ENCODE measurements around the gene ZDHHC23. TPM values are rescaled to one million over a fixed set of nuclear protein-coding genes. Genes with fewer than 3 reads are reported as not detected.

The ZDHHC23 gene
- total and polyA plus RNA-seq, 9 of the 15 experiments (the other 6 are each of a cell fraction or from before 2014, with no cell fraction given): 0.22 to 2.7 (median 0.55) TPM

DNA sequence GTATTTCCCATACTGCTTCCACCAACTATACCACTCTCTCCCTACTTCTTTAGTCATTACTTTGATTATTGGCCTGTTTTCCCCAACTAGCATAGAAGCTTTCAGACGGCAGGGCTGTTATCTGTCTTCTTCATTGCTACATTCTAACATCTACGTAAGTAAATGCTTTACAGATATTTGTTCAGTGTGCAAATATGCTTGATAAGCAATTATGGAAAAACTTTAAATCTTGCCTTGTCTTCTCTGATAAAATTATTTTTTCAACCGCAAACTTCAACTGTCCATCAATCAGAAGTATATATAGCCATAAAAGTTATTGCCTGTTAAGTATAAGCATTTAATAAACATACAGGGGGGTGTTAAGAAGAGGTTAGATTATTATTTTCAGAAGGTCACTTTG is 35.7 kb downstream of the ZDHHC23 start:
- TF ChIP-seq ZNF316 (IDR thresholded peaks at IDR 0.05) (peak; percentile 69), MAFF (IDR thresholded peaks at IDR 0.05; ENCODE audit: low read length) (peak; percentile 29; the same call in 1 of the 2 replicates), MAFG (tag; conservative IDR thresholded peaks at IDR 0.05) (peak; percentile 32; the same call in 1 of the 2 replicates), EGR1 (conservative IDR thresholded peaks at IDR 0.05) (no peak), ARHGAP35 (IDR thresholded peaks at IDR 0.05; ENCODE audit: partially characterized antibody) (no peak), MTF1 (CRISPR knock-in tag; IDR thresholded peaks at IDR 0.05; ENCODE audit: borderline replicate concordance) (no peak), C11orf30 (IDR thresholded peaks at IDR 0.05; ENCODE audit: low read depth) (peak; percentile 36; the same call in 1 of the 2 replicates), RUNX1 (IDR thresholded peaks at IDR 0.05; ENCODE audit: low read depth) (no peak), ZNF586 (CRISPR knock-in tag; conservative IDR thresholded peaks at IDR 0.05) (no peak)
- TF ChIP-seq, protein P1, sequence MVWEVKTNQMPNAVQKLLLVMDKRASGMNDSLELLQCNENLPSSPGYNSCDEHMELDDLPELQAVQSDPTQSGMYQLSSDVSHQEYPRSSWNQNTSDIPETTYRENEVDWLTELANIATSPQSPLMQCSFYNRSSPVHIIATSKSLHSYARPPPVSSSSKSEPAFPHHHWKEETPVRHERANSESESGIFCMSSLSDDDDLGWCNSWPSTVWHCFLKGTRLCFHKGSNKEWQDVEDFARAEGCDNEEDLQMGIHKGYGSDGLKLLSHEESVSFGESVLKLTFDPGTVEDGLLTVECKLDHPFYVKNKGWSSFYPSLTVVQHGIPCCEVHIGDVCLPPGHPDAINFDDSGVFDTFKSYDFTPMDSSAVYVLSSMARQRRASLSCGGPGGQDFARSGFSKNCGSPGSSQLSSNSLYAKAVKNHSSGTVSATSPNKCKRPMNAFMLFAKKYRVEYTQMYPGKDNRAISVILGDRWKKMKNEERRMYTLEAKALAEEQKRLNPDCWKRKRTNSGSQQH (CRISPR knock-in tag; IDR thresholded peaks at IDR 0.05): no peak
- TF ChIP-seq, protein P2, sequence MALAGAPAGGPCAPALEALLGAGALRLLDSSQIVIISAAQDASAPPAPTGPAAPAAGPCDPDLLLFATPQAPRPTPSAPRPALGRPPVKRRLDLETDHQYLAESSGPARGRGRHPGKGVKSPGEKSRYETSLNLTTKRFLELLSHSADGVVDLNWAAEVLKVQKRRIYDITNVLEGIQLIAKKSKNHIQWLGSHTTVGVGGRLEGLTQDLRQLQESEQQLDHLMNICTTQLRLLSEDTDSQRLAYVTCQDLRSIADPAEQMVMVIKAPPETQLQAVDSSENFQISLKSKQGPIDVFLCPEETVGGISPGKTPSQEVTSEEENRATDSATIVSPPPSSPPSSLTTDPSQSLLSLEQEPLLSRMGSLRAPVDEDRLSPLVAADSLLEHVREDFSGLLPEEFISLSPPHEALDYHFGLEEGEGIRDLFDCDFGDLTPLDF (CRISPR knock-in tag; IDR thresholded peaks at IDR 0.05): no peak
- TF ChIP-seq, protein P3, sequence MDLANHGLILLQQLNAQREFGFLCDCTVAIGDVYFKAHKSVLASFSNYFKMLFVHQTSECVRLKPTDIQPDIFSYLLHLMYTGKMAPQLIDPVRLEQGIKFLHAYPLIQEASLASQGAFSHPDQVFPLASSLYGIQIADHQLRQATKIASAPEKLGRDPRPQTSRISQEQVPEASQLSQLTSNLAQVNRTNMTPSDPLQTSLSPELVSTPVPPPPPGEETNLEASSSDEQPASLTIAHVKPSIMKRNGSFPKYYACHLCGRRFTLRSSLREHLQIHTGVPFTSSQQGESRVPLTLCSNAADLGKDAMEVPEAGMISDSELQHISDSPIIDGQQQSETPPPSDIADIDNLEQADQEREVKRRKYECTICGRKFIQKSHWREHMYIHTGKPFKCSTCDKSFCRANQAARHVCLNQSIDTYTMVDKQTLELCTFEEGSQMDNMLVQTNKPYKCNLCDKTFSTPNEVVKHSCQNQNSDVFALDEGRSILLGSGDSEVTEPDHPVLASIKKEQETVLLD (IDR thresholded peaks at IDR 0.05): no peak
- no peak for FAIRE-seq
- ChIA-PET CTCF (ENCODE audit: low intra/inter-chr PET ratio) (no interaction called here), POLR2A (interaction anchor here (0.7 kb wide), 1 partner anchor 469 kb away, joined by 3 read pairs; no protein-coding TSS in a partner anchor)
- Histone ChIP-seq H3K27ac (ENCODE audit: extremely low read depth, low read depth, low read length) (no peak overlapping the region), H3K4me1 (replicated peaks in 1 of 2; ENCODE audit: control insufficient read depth in 2 of 2, insufficient read depth in 2 of 2, low read length in 2 of 2) (no peaks in the 10 kb centered on the region), H3K36me3 (ENCODE audit: control insufficient read depth, insufficient read depth, low read length) (no peaks in the 10 kb centered on the region), H3K9ac (ENCODE audit: insufficient read depth in 1 of 2, low read depth in 2 of 2, low read length in 2 of 2) (no peak overlapping the region), H3K9me3 (replicated peaks; ENCODE audit: control insufficient read depth, insufficient read depth, low read depth, low read length) (no peaks in the 10 kb centered on the region), H3K27me3 (ENCODE audit: control insufficient read depth in 2 of 2, insufficient read depth in 2 of 2, low read length in 2 of 2) (no peaks in the 10 kb centered on the region), H3K9me1 (ENCODE audit: control insufficient read depth, insufficient read depth, low read length) (no peaks in the 10 kb centered on the region), H3K4me3 (no peak overlapping the region), H4K20me1 (replicated peaks; ENCODE audit: control insufficient read depth, insufficient read depth, low read length) (no peaks in the 10 kb centered on the region), H3K4me2 (ENCODE audit: insufficient read depth, low read length) (no peak overlapping the region), H2AFZ (ENCODE audit: low read depth, low read length) (no peak overlapping the region), H3K79me2 (ENCODE audit: control insufficient read depth, insufficient read depth, low read length) (no peaks in the 10 kb centered on the region)
- in situ Hi-C loops (cut with MboI): no loop called here
- 4% methylated on average over 3 of the region's 3 CpGs for WGBS (ENCODE audit: insufficient coverage, low coverage, missing lambda C conversion rate)
- no peak for DNase-seq (ENCODE audit: extremely low read depth in 1 of 4, low spot score in 3 of 4)
- intact Hi-C loops (cut with micrococcal nuclease): no loop called here
- no TSS peak for BruUV-seq (replicated peaks)
- no peak for ATAC-seq
